GM12878 (cell line): ENCODE measurements around the gene CDC6. TPM values are rescaled to one million over a fixed set of nuclear protein-coding genes. Genes with fewer than 3 reads are reported as not detected.
A peak's percentile ranks its signal among the peaks of the same experiment; 100 is the strongest.

Source experiments
- ATAC-seq: fragments of 200-7000 bp; cut with Tn5 transposase; 3 replicates; pipeline ENCODE4 v1.9.1; 2020; ENCODE audit warnings: mild to moderate bottlenecking, moderate library complexity
- BruUV-seq: library from RNA; stranded (reverse); fragments of 400-500 nt; replicated peaks from 2 replicates; lab custom pipeline; 2021; lab: Mats Ljungman, UMichigan
- CTCF ChIA-PET: fragments of 300-600 bp; sonication (Branson Sonifier 250); formaldehyde crosslinking; extraction: SDS; loops from one replicate; lab custom pipeline; 2021; ENCODE audit warnings: inconsistent platforms; lab: Yijun Ruan, JAX
- POLR2A ChIA-PET: fragments of 350-600 bp; formaldehyde crosslinking; extraction: SDS; loops from one replicate; lab custom pipeline; 2021; ENCODE audit warnings: inconsistent platforms; lab: Charles Lee
- RAD21 ChIA-PET: fragments of 300-600 bp; sonication (Branson Sonifier 250); formaldehyde crosslinking; loops from one replicate; lab custom pipeline; 2023; ENCODE audit warnings: antibody characterized with exemption; ENCODE audit not compliant: unreplicated experiment; lab: Charles Lee
- SMC1A ChIA-PET: fragments of 300-600 bp; sonication (Branson Sonifier 250); formaldehyde crosslinking; loops from one replicate; lab custom pipeline; 2023; ENCODE audit not compliant: unreplicated experiment, uncharacterized antibody; lab: Charles Lee
- DNase-seq: peaks from one replicate; pipeline ENCODE4 v3.0.0-alpha.2; 2011; ENCODE audit warnings: low read depth, low spot score
- FAIRE-seq: peaks from 3 replicates; lab custom pipeline; 2011; peaks lifted over from hg19 to GRCh38; lab: Jason Lieb, UNC
- H2AFZ ChIP-seq: 2 replicates; pipeline ENCODE4 v1.6.0; 2011; ENCODE audit warnings: low read depth, low read length, control low read depth; ENCODE audit not compliant: control insufficient read depth
- H3K27ac ChIP-seq: 2 replicates; pipeline ENCODE4 v1.5.1; 2011; ENCODE audit warnings: control low read depth; ENCODE audit not compliant: control insufficient read depth, insufficient read depth
- H3K27me3 ChIP-seq, 2 experiments: replicated peaks in 1 of 2; 2 replicates each; pipeline versions ENCODE4 v1.6.0 to v1.6.1; 2011; ENCODE audit warnings: low read length in 1 of 2; ENCODE audit not compliant: control insufficient read depth in 2 of 2, insufficient read depth in 2 of 2
- H3K36me3 ChIP-seq, 2 experiments: 2 replicates each; pipeline ENCODE4 v1.5.1; 2011; ENCODE audit warnings: low read length in 1 of 2; ENCODE audit not compliant: control insufficient read depth in 2 of 2, insufficient read depth in 2 of 2
- H3K4me1 ChIP-seq: 2 replicates; pipeline ENCODE4 v1.6.1; 2011; ENCODE audit warnings: mild to moderate bottlenecking, low read length, moderate library complexity, mixed read lengths; ENCODE audit not compliant: control insufficient read depth, insufficient read depth
- H3K4me2 ChIP-seq: 2 replicates; pipeline ENCODE4 v1.6.0; 2011; ENCODE audit warnings: control low read depth; ENCODE audit not compliant: control insufficient read depth, insufficient read depth
- H3K4me3 ChIP-seq: fragments of 200-600 bp; sonication (generic); 2 replicates; pipeline ENCODE4 v1.5.1; 2016
- H3K79me2 ChIP-seq: 2 replicates; pipeline ENCODE4 v1.6.0; 2011; ENCODE audit warnings: low read length; ENCODE audit not compliant: control insufficient read depth, insufficient read depth
- H3K9ac ChIP-seq: 2 replicates; pipeline ENCODE4 v1.8.0; 2011; ENCODE audit warnings: low read length, control low read depth, mixed read lengths; ENCODE audit not compliant: control insufficient read depth, insufficient read depth
- H3K9me3 ChIP-seq: replicated peaks from 3 replicates; pipeline ENCODE4 v1.5.1; 2011; ENCODE audit warnings: mild to moderate bottlenecking, low read length; ENCODE audit not compliant: control insufficient read depth, insufficient read depth
- H4K20me1 ChIP-seq: 2 replicates; pipeline ENCODE4 v1.6.0; 2011; ENCODE audit not compliant: control insufficient read depth, insufficient read depth
- BACH1 ChIP-seq: fragments of 450-650 bp; IDR thresholded peaks from 2 replicates; pipeline ENCODE4 v1.6.1; 2017; ENCODE audit warnings: mild to moderate bottlenecking, borderline replicate concordance
- E4F1 ChIP-seq: fragments of 450-650 bp; IDR thresholded peaks from 2 replicates; pipeline ENCODE4 v1.6.1; 2018; ENCODE audit warnings: borderline replicate concordance, mild to moderate bottlenecking; ENCODE audit not compliant: partially characterized antibody
- NR2C1 ChIP-seq: fragments of 450-650 bp; IDR thresholded peaks from 2 replicates; pipeline ENCODE4 v1.6.1; 2017; ENCODE audit warnings: antibody characterized with exemption, mild to moderate bottlenecking, moderate library complexity
- PAX5 ChIP-seq: IDR thresholded peaks from 2 replicates; pipeline ENCODE4 v1.6.1; 2011; ENCODE audit warnings: low read depth, low read length, borderline replicate concordance
- RB1 ChIP-seq: fragments of 450-650 bp; formaldehyde crosslinking; IDR thresholded peaks from 2 replicates; pipeline ENCODE4 v1.6.1; 2017; ENCODE audit warnings: mild to moderate bottlenecking, borderline replicate concordance
- SMC3 ChIP-seq: IDR thresholded peaks from 2 replicates; pipeline ENCODE4 v1.6.1; 2011; ENCODE audit warnings: low read length, improper control_type of control experiment, borderline replicate concordance
- USF2 ChIP-seq: IDR thresholded peaks from 2 replicates; pipeline ENCODE4 v1.6.1; 2011; ENCODE audit warnings: low read depth, low read length, improper control_type of control experiment, borderline replicate concordance
- ZBTB40 ChIP-seq: fragments of 450-650 bp; IDR thresholded peaks from 2 replicates; pipeline ENCODE4 v1.6.1; 2016; ENCODE audit warnings: mild to moderate bottlenecking, moderate library complexity, borderline replicate concordance
- ZNF592 ChIP-seq: fragments of 450-650 bp; IDR thresholded peaks from 2 replicates; pipeline ENCODE4 v1.6.1; 2017; ENCODE audit warnings: mild to moderate bottlenecking, moderate library complexity
- WGBS: methylation state at CpG from one replicate; pipeline ENCODE4 v1.1.6; 2016; ENCODE audit warnings: low lambda C conversion rate; ENCODE audit not compliant: insufficient replicate concordance, insufficient coverage; ENCODE audit errors: missing lambda C conversion rate; 5-methylcytosine and 5-hydroxymethylcytosine counted together
- in situ Hi-C: fragments of 300-500 bp; cut with MboI; formaldehyde crosslinking; loops from 9 replicates; pipeline ENCODE4 v1.14.3; 2018; ENCODE audit warnings: mixed read lengths
- intact Hi-C: fragments of 100-400 bp; cut with micrococcal nuclease; formaldehyde crosslinking; loops from one replicate; pipeline ENCODE4 v1.14.2; 2022; ENCODE audit not compliant: unreplicated experiment
- polyA plus RNA-seq, 11 experiments: library from polyadenylated mRNA; depleted of rRNA in 4 of 11; unstranded in 6 of 11; stranded (reverse) in 5 of 11; fragments of >200 nt; fragmentation: Nextera tagmentation in 4 of 11; fragmentation: Illumina TruSeq in 1 of 11; extraction: Ambion mirVana in 4 of 11; extraction: Trizol in 1 of 11; gene quantifications; 1 replicate in 1 of 11; 2 replicates in 10 of 11; pipeline versions ENCODE4 v1.2.1 to v1.2.3, GENCODE V29; 2011 to 2016; ENCODE audit warnings: inconsistent platforms in 2 of 11, missing spikeins in 2 of 11, low read depth in 1 of 11
- total RNA-seq, 4 experiments: library from RNA; depleted of rRNA in 3 of 4; stranded (reverse); fragments of >200 nt in 3 of 4; fragmentation: Illumina TruSeq in 1 of 4; extraction: Trizol in 1 of 4; gene quantifications; 2 replicates each; pipeline versions ENCODE4 v1.2.1 to v1.2.3, GENCODE V29; 2013 to 2021

Gene CDC6
- total and polyA plus RNA-seq, 10 of the 15 experiments (the other 5 are each of a cell fraction or from before 2014, with no cell fraction given) = 13.3 to 60.9 (median 47.6) TPM

- Histone ChIP-seq H3K4me1 (peaks cover 51% of the 10 kb centered on the region), H2AFZ (no peak overlapping the region), H3K9ac (no peak overlapping the region), H3K4me3 (peak overlapping the region; percentile 91; the same call in 1 of the 2 replicates), H3K27ac (no peak overlapping the region), H3K36me3 (no peaks in the 10 kb centered on the region; a peak in 1 of 4 replicates), H3K9me3 (no peaks in the 10 kb centered on the region), H3K79me2 (peaks cover 39% of the 10 kb centered on the region), H3K4me2 (peak overlapping the region; percentile 100; the same call in 1 of the 2 replicates), H3K27me3 (no peaks in the 10 kb centered on the region), H4K20me1 (no peaks in the 10 kb centered on the region)
- ChIA-PET RAD21 (interaction anchor here (0.6 to 12.6 kb wide), 7 partner anchors 7 to 95 kb away, joined by 3 to 156 read pairs (median 6); partner anchors contain the start of genes CDC6 and RARA), POLR2A (interaction anchor here (0.6 to 1.3 kb wide), 7 partner anchors 8 to 216 kb away, joined by 3 to 18 read pairs (median 3); partner anchors contain the start of genes CDC6 and RARA), CTCF (interaction anchor here (0.9 to 8.4 kb wide), 14 partner anchors 7 to 218 kb away, joined by 3 to 90 read pairs (median 4); partner anchors contain the start of genes CDC6, RARA and TOP2A), SMC1A (interaction anchor here (0.8 to 1.8 kb wide), 5 partner anchors 9 to 39 kb away, joined by 3 to 20 read pairs (median 5); partner anchors contain the start of gene RARA)
- 81% methylated on average over 26 of the region's 38 CpGs for WGBS
- intact Hi-C loops = loop anchor here (10.0 kb wide), 1 partner anchor 98 kb away; the partner anchor contains the start of gene TOP2A
- TF ChIP-seq ZBTB40 (no peak), SMC3 (no peak), BACH1 (no peak), USF2 (no peak), E4F1 (no peak), PAX5 (no peak), ZNF592 (no peak), RB1 (no peak), NR2C1 (no peak)
- DNase-seq (no peak), FAIRE-seq (no peak), ATAC-seq (no peak)
- BruUV-seq = no TSS peak
- in situ Hi-C loops = no loop called here
These were observed 29.1 kb downstream of the CDC6 start for GRCh38 chr17:40316571-40317344.
